NCI-H146 treated with DMSO at 0.1 percent for 48 hours (cell line): ENCODE data around the gene CFAP58.
A peak's percentile ranks its signal among the peaks of the same experiment; 100 is the strongest.

Experiments
- DNase-seq: peaks from one replicate; lab custom pipeline; 2025; ENCODE audit not compliant: unreplicated experiment; lab: John Stamatoyannopoulos, UW

Gene CFAP58

GRCh38 chr10:104322416-104322782 is 31.2 kb upstream of the CFAP58 start:
- DNase-seq, result no peak

- no peak for DNase-seq
Observed at GRCh38 chr10:104323085-104323484, 30.5 kb upstream of the CFAP58 start.

- DNase-seq, result no peak
Observed at GRCh38 chr10:104323760-104324201, 29.9 kb upstream of the CFAP58 start.

- DNase-seq, result no peak
Observed at GRCh38 chr10:104324221-104324686, 29.4 kb upstream of the CFAP58 start.

- no peak for DNase-seq
Observed at GRCh38 chr10:104324931-104325330, 28.7 kb upstream of the CFAP58 start.

- no peak for DNase-seq
Observed at GRCh38 chr10:104325436-104326435, 27.9 kb upstream of the CFAP58 start.

- DNase-seq, result no peak
Observed at GRCh38 chr10:104326991-104327610, 26.5 kb upstream of the CFAP58 start.

GRCh38 chr10:104327745-104328645 is 25.6 kb upstream of the CFAP58 start:
- no peak for DNase-seq

- no peak for DNase-seq
Observed at GRCh38 chr10:104328646-104328895, 25.1 kb upstream of the CFAP58 start.

- DNase-seq, result peak; percentile 18
Observed at GRCh38 chr10:104328896-104329710, 24.5 kb upstream of the CFAP58 start.

- no peak for DNase-seq
Observed at GRCh38 chr10:104329735-104330134, 23.9 kb upstream of the CFAP58 start.

GRCh38 chr10:104330168-104331110 is 23.2 kb upstream of the CFAP58 start:
- no peak for DNase-seq

GRCh38 chr10:104331208-104331838 is 22.3 kb upstream of the CFAP58 start:
- DNase-seq, result peak; percentile 87

GRCh38 chr10:104332243-104333031 is 21.2 kb upstream of the CFAP58 start:
- no peak for DNase-seq

- DNase-seq, result no peak
Observed at GRCh38 chr10:104333032-104333727, 20.5 kb upstream of the CFAP58 start.

- DNase-seq, result no peak
Observed at GRCh38 chr10:104333728-104334373, 19.8 kb upstream of the CFAP58 start.

GRCh38 chr10:104334561-104334960 is 19.1 kb upstream of the CFAP58 start:
- DNase-seq, result no peak
